Spleen (tissue), 7 donors: ENCODE measurements around the gene COBLL1.

ENCODE experiments used
- POLR2A ChIP-seq, 3 donors: fragments of 450-650 bp; IDR thresholded peaks; one replicate each; pipeline ENCODE4 v1.5.1; 2017; ENCODE audit warnings: antibody characterized with exemption in 3 of 3, mild to moderate bottlenecking in 1 of 3
- TF ChIP-seq, protein P1 (sequence below), 11 experiments: fragments of 200-600 bp in 7 of 11; fragments of 450-650 bp in 4 of 11; sonication (generic) in 4 of 11; IDR thresholded peaks in 8 of 11; conservative IDR thresholded peaks in 3 of 11; 1 replicate in 7 of 11; 2 replicates in 4 of 11; pipeline versions ENCODE4 v1.4.0 to v1.8.0; 2016 to 2021; ENCODE audit warnings: antibody characterized with exemption in 11 of 11, inconsistent platforms in 4 of 11, mild to moderate bottlenecking in 1 of 11
- donor health status: DM: no; HTN: no; CAD: no; lungs with moderate emphysema.
- donor health status: DM: no; HTN: no; CAD: no.
- donor health status: DM: no; HTN: no; CAD: no.

DNA sequence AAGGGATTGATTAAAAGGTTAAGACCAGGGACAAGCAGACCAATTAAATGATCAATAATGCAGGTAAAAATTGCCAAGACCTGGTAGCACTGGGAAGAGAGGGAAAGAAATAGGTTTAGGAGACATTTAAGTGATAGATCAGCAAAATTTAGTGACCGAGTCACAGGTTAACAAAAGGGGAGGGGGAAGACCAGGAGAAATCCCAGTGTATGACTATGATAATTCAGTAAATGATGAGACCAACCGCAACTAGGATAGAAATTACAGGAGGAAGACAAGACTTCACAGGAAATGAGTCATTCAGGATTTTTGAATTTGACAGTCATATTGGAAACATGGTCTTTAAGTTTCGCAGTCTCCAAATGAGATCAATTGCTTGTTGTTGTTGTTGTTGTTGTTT lies 62.9 kb downstream of the COBLL1 start:
- TF ChIP-seq, protein P1, sequence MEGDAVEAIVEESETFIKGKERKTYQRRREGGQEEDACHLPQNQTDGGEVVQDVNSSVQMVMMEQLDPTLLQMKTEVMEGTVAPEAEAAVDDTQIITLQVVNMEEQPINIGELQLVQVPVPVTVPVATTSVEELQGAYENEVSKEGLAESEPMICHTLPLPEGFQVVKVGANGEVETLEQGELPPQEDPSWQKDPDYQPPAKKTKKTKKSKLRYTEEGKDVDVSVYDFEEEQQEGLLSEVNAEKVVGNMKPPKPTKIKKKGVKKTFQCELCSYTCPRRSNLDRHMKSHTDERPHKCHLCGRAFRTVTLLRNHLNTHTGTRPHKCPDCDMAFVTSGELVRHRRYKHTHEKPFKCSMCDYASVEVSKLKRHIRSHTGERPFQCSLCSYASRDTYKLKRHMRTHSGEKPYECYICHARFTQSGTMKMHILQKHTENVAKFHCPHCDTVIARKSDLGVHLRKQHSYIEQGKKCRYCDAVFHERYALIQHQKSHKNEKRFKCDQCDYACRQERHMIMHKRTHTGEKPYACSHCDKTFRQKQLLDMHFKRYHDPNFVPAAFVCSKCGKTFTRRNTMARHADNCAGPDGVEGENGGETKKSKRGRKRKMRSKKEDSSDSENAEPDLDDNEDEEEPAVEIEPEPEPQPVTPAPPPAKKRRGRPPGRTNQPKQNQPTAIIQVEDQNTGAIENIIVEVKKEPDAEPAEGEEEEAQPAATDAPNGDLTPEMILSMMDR (IDR thresholded peaks at IDR 0.05 in 8 of 11, conservative IDR thresholded peaks at IDR 0.05 in 3 of 11): no peak
- no peak for TF ChIP-seq POLR2A (IDR thresholded peaks at IDR 0.05)
